ENCODE results near the gene SAMD7.

SAMD7 gene

GRCh38 chr3:169913323-169913722 is 2.0 kb downstream of the SAMD7 start:
- DNase-seq (ENCODE audit: low spot score): no peak

GRCh38 chr3:169914321-169914720 is 2.9 kb downstream of the SAMD7 start:
- DNase-seq (ENCODE audit: low spot score): no peak

DNA sequence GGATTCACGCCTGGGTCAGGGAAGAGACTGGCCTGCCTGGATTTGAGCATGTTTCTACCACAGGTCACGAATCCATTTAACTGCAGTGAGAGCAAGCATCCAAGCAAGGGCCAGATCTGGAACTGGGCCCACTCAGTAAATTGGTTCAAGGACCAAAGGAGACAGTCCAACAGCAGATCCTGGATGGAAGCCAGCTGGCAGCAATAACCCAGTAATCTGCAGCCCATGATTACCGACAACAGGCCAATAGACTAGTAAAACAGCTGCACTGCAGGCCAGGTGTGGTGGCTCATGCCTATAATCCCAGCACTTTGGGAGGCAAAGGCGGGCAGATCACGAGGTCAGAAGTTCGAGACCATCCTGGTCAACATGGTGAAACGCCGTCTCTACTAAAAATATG is 11.8 kb downstream of the SAMD7 start:
- DNase-seq (ENCODE audit: low spot score): no peak

- no peak for DNase-seq (ENCODE audit: low spot score)
These were observed 12.5 kb downstream of the SAMD7 start for GRCh38 chr3:169923831-169924230.

GRCh38 chr3:169929830-169930519 is 18.6 kb downstream of the SAMD7 start:
- no peak for DNase-seq (ENCODE audit: low spot score)

DNA sequence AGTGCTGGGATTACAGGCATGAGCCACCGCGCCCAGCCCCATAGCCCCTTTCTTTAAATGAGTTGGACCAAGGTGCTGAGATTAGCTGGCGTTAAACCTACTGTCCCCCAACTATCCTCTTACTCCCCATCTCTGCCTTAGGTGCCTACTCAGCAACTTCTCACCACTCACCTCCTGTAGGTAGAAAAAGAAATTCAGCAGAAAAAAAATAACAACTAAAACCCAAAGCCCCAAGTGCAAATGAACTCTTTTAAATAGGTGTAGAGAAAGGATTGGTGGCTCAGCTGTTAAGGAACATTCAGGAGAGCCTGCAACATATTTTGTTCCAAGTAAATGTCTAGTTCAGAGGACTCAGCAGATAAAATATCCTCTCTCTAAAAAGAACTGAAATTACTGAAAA is 19.5 kb downstream of the SAMD7 start:
- DNase-seq (ENCODE audit: low spot score): no peak

DNA sequence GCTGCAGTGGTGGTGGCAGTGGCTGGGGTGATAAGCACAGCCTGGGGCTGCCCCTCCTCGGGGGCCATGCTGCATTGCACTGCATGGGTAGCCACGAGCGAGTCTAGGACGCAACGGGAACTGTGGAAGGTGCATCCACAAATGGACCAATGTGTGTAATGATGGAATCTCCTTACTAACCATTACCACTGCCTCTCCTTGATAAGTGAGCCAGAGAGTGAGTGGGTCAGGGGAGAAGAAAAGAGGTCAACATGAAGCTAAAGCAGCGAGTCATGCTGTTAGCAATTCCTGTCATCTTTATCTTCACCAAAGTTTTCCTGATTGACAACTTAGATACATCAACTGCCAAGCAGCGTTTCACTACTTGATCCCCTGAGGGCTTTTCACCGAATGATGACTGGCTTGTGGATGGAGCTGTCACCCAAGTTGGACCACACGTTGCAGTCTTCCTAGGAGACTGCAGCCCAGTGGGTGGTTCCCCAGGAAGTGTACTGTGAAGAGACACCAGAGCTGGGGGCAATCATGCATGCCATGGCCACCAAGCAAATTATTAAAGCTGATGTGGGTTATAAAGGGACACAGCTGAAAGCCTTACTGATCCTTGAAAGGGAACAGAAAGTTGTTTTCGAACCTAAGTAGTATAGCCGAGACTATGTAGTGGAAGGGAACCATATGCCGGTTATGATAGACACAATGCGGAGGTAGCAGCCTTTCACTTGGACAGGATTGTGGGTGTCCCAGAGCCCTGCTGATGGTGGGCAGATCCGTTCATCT is 20.6 kb downstream of the SAMD7 start:
- DNase-seq (ENCODE audit: low spot score): no peak

- DNase-seq (ENCODE audit: low spot score): no peak
These were observed 27.9 kb downstream of the SAMD7 start for GRCh38 chr3:169939320-169939719.

DNA sequence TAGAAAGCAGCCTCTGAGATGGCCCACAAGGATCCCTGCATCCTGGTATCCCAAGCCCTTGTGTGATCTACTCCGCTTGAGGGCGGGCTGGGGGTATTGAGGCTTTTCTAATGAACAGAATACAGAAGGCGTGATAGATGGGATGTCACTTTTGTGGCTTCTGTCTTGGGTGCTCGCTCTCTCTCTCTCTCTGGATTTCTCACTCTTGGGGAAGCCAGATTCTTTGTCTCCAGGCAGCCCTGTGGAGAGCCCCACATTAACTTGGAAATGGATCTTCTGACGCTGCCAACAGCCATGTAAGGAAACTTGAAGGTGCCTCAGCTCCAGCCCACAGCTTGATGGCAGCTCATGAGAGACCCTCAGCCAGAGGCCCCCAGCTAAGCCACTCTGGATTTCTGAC is 28.4 kb downstream of the SAMD7 start:
- DNase-seq (ENCODE audit: low spot score): no peak

- DNase-seq (ENCODE audit: low spot score): no peak
These were observed 29.3 kb downstream of the SAMD7 start for GRCh38 chr3:169940470-169941181.

- DNase-seq (ENCODE audit: low spot score): peak; percentile 68
These were observed 33.9 kb downstream of the SAMD7 start for GRCh38 chr3:169945313-169945712.

- no peak for DNase-seq (ENCODE audit: low spot score)
These were observed 35.0 kb downstream of the SAMD7 start for GRCh38 chr3:169946336-169946735.

- DNase-seq (ENCODE audit: low spot score): no peak
These were observed 37.4 kb downstream of the SAMD7 start for GRCh38 chr3:169948559-169949448.

- no peak for DNase-seq (ENCODE audit: low spot score)
These were observed 40.7 kb downstream of the SAMD7 start for GRCh38 chr3:169952045-169952444.

DNA sequence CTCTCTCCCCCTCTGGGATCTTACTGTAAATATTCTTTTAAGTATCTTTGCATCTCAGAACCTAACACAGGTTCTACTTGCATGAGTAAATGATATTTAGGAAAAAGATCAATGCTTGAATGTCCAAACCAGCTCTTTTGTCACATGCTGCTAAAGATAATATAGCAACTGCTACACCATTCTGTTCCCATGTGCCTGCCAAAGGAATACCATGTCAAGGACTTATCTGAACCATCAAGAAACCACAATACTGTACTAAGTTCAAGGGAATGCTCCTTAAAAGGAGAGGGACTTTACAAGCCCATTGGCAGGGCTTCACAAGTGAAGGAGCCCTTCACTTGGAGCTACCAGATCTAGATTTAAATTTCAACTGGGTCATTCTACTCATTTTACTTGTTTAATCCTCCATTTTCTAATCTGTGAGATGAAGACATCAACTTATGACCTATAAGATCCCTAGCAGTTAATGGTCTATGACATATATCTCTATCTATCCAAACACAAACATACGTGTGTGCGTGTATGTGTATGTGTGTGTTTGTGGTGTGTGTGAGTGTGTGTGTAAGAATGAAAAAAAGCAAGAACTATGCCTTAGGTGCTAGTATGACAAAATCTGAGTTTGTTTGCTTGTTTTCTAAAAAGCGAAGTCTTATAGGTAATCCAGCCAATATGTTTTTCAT is 42.2 kb downstream of the SAMD7 start:
- no peak for DNase-seq (ENCODE audit: low spot score)

DNA sequence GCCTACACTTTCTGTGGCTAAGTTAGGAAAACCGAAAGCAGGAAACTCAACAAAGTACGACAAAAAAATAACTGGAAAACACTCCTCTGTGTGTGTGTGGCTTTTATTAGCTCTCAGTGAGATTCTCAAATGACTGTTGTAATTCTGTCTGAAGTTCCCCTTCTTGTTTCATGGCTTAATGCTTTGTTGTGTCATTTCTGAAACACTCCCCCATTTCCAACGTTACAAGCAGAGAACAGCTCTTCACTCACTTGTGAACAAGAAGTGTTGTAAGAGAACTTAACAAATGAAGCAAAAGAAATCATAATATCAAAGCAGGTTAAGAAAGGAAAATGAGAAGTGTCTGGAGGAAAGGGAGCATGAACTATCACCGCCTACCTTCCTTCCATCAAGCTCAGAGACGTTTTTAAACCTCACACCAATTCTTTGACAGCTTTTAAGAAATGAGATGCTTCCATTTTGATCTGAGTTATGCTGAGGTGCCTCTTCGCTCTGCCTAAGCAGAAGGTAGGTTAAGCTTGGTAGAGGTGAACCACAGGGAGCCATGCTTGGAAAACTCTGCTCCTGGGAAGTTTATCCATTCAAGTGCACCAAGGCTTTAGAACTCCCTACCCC is 42.9 kb downstream of the SAMD7 start:
- no peak for DNase-seq (ENCODE audit: low spot score)

GRCh38 chr3:169955406-169955805 is 44.0 kb downstream of the SAMD7 start:
- no peak for DNase-seq (ENCODE audit: low spot score)

- no peak for DNase-seq (ENCODE audit: low spot score)
These were observed 52.8 kb downstream of the SAMD7 start for GRCh38 chr3:169964176-169964575.

DNA sequence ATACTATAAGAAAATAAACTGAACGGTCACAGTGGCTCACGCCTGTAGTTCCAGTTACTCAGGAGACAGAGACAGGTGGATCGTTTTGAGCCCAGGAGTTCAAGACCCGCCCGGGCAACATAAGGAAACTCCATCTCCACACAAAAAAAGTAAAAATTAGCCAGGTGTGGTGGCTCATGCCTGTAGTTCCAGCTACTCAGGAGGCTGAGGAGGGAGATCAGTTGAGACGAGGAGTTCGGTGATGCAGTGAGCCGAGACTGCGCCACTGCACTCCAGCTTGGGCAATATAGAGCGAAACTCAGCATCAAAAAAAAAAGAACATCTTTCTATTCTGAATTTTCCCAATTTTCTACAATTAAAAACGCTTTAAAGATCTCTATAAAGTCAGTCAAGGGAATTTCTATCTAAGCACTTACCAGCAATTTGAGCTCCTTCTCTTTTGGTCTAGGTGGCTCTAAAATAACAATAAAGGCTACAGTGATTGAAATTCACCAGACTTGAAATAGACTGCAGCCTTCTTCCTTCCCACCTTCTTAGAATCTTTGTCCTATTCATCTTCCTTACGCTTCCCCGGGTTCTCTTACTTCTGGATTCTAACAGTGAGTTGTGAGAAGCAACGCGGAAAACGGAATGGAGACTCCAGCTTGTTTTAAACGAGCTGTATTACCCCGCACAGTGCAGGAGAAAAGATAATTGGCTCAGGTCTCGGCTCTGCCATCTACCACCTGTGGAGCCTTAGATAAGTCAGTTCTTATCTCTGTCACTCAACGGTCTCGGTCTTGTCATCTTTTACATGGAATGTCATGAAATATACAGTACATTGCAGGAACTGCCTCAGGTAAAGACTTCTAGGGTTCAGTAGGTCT is 54.4 kb downstream of the SAMD7 start:
- DNase-seq (ENCODE audit: low spot score): no peak

- peak; percentile 94 for DNase-seq (ENCODE audit: low spot score)
These were observed 55.1 kb downstream of the SAMD7 start, which contains the start of gene SEC62 for GRCh38 chr3:169966428-169966950. Gene SEC62 (plus strand): TSS chr3:169966807. CDS start chr3:169966823, 16 bp downstream.
